Measurements from ENCODE around the gene SPTAN1. TPM values are rescaled to one million over a fixed set of nuclear protein-coding genes. Genes with fewer than 3 reads are reported as not detected.
A peak's percentile ranks its signal among the peaks of the same experiment; 100 is the strongest.

Gene SPTAN1
- total RNA-seq, 4 donors from 2014 or later = 189 to 307 (median 278) TPM

DNA sequence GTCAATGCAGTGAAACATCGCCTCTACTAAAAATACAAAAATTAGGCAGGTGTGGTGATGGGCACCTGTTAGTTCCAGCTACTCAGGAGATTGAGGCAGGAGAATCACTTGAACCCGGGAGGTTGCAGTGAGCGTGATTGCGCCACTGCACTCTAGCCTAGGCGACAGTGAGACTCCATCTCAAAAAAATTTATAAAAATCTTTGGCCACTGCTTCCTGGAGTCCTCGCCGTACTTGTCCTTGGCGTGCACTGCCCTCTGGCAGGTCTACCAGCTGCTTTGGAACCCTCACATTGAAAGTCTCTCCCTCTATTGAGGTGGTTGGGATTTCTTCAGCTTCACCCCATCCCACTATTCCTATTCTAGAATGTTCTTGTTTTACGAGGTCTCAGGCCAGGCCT, 79.2 kb downstream of the SPTAN1 start:
- H3K27me3 ChIP-seq = no peaks in the 10 kb centered on the region
- DNase-seq = no peak
- TF ChIP-seq POLR2A (IDR thresholded peaks at IDR 0.05) (no peak), CTCF (IDR thresholded peaks at IDR 0.05) (no peak)
- intact Hi-C loops (cut with DNase I) = loop anchor here (10.0 kb wide), 2 partner anchors 53 to 93 kb away; partner anchors contain the start of genes SET and ZDHHC12
- H3K4me1 ChIP-seq = peaks cover 22 to 36% of the 10 kb centered on the region in 2 donors
- WGBS, 2 donors = 95% methylated on average over 9 of the region's 9 CpGs
- H3K4me3 ChIP-seq (replicated peaks in 1 of 3) = no peak overlapping the region
- peaks cover 68 to 81% of the 10 kb centered on the region in 2 donors for H3K36me3 ChIP-seq
- H3K9me3 ChIP-seq = no peaks in the 10 kb centered on the region
- H3K27ac ChIP-seq = no peak overlapping the region

DNA sequence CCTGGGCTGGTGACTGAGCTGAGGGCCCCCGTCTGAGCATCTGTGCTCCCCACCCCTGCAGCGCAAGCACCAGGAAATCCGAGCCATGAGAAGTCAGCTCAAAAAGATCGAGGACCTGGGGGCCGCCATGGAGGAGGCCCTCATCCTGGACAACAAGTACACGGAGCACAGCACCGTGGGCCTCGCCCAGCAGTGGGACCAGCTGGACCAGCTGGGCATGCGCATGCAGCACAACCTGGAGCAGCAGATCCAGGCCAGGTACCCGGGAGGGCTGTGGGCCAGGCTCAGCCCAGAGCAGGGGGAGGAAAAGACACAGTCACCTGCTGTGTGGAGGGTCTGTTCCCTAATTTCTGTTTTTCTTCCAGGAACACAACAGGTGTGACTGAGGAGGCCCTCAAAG, 79.7 kb downstream of the SPTAN1 start:
- Histone ChIP-seq H3K36me3 (peaks cover 64 to 76% of the 10 kb centered on the region in 2 donors), H3K4me1 (peaks cover 26 to 40% of the 10 kb centered on the region in 2 donors)
- no peak for DNase-seq

DNA sequence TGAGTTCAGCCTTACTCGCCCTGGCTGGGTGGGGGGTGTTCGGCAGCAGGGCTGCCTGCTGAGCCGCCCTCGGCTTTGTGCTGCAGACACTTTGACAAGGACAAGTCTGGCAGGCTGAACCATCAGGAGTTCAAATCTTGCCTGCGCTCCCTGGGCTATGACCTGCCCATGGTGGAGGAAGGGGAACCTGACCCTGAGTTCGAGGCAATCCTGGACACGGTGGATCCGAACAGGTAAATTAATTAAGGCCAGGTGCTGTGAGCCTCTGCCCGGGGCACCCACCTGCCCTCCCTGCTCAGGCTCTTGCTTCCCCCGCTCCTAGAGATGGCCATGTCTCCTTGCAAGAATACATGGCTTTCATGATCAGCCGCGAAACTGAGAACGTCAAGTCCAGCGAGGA, 80.1 kb downstream of the SPTAN1 start:
- intact Hi-C loops (cut with DNase I) = loop anchor here (10.0 kb wide), 2 partner anchors 52 to 92 kb away; partner anchors contain the start of genes SET and ZDHHC12

More for the DNA sequence above, 79.7 kb downstream of the SPTAN1 start:
- TF ChIP-seq POLR2A (IDR thresholded peaks at IDR 0.05) = no peak
- TF ChIP-seq CTCF (IDR thresholded peaks at IDR 0.05) = no peak
- Histone ChIP-seq H3K27ac (peak overlapping the region in 1 of 3 donors; percentile 23), H3K27me3 (no peaks in the 10 kb centered on the region), H3K9me3 (no peaks in the 10 kb centered on the region), H3K4me3 (replicated peaks in 1 of 3) (no peak overlapping the region)
- intact Hi-C loops (cut with DNase I) = loop anchor here (10.0 kb wide), 2 partner anchors 53 to 93 kb away; partner anchors contain the start of genes SET and ZDHHC12
- WGBS, 2 donors = 86 to 90% methylated on average over 8 of the region's 10 CpGs

GRCh38 chr9:128633057-128633456, 80.7 kb downstream of the SPTAN1 start:
- no peak overlapping the region for H3K27ac ChIP-seq
- TF ChIP-seq CTCF (IDR thresholded peaks at IDR 0.05) = no peak
- TF ChIP-seq POLR2A (IDR thresholded peaks at IDR 0.05) = no peak
- no peaks in the 10 kb centered on the region for H3K27me3 ChIP-seq
- no peak overlapping the region for H3K4me3 ChIP-seq (replicated peaks in 1 of 3)
- peaks cover 54 to 66% of the 10 kb centered on the region in 2 donors for H3K36me3 ChIP-seq
- no peaks in the 10 kb centered on the region for H3K9me3 ChIP-seq
- 93 to 95% methylated on average over 18 to 20 of the region's 21 CpGs for WGBS, 2 donors
- no peak for DNase-seq
- peaks cover 27 to 41% of the 10 kb centered on the region in 2 donors for H3K4me1 ChIP-seq
- intact Hi-C loops (cut with DNase I) = loop anchor here (10.0 kb wide), 2 partner anchors 52 to 92 kb away; partner anchors contain the start of genes SET and ZDHHC12

More for the DNA sequence above, 80.1 kb downstream of the SPTAN1 start:
- H3K4me1 ChIP-seq = peaks cover 27 to 42% of the 10 kb centered on the region in 2 donors
- no peak for DNase-seq
- no peaks in the 10 kb centered on the region for H3K9me3 ChIP-seq
- no peaks in the 10 kb centered on the region for H3K27me3 ChIP-seq
- no peak for TF ChIP-seq CTCF (IDR thresholded peaks at IDR 0.05)
- no peak for TF ChIP-seq POLR2A (IDR thresholded peaks at IDR 0.05)
- H3K36me3 ChIP-seq = peaks cover 60 to 72% of the 10 kb centered on the region in 2 donors
- peak overlapping the region in 1 of 3 donors; percentile 23 for H3K27ac ChIP-seq
- no peak overlapping the region for H3K4me3 ChIP-seq (replicated peaks in 1 of 3)
- WGBS, 2 donors = 94 to 95% methylated on average over 11 to 14 of the region's 14 CpGs

- intact Hi-C loops (cut with DNase I) = loop anchor here (10.0 kb wide), 2 partner anchors 51 to 91 kb away; partner anchors contain the start of genes SET and ZDHHC12
- 91 to 95% methylated on average over 8 to 11 of the region's 11 CpGs for WGBS, 2 donors
- TF ChIP-seq CTCF (IDR thresholded peaks at IDR 0.05) (no peak), POLR2A (IDR thresholded peaks at IDR 0.05) (no peak)
Observed at GRCh38 chr9:128633601-128634000, 81.2 kb downstream of the SPTAN1 start.

More at GRCh38 chr9:128633601-128634000, 81.2 kb downstream of the SPTAN1 start:
- peaks cover 49 to 66% of the 10 kb centered on the region in 2 donors for H3K36me3 ChIP-seq
- H3K27ac ChIP-seq = peak overlapping the region in 1 of 3 donors; percentile 98
- DNase-seq = no peak
- no peak overlapping the region for H3K4me3 ChIP-seq (replicated peaks in 1 of 3)
- no peaks in the 10 kb centered on the region for H3K27me3 ChIP-seq
- H3K9me3 ChIP-seq = no peaks in the 10 kb centered on the region
- peaks cover 27 to 35% of the 10 kb centered on the region in 2 donors for H3K4me1 ChIP-seq
